Activated CD4-positive, alpha-beta T cell treated with anti-CD3 and anti-CD28 coated beads for 36 hours (primary cell): Measurements from ENCODE around the gene NINL. TPM values are rescaled to one million over a fixed set of nuclear protein-coding genes. Genes with fewer than 3 reads are reported as not detected.
"Not testable (repeated sequence)": the region's sequence is repeated elsewhere in the genome, so short reads cannot be mapped to it uniquely, and the experiment has no call there.

ENCODE experiments used
- ATAC-seq: fragments of 200-7000 bp; cut with Tn5 transposase; one replicate; pipeline ENCODE4 v1.10.0; 2021; ENCODE audit warnings: mild to moderate bottlenecking, moderate library complexity
- CTCF ChIA-PET: fragments of 350-600 bp; sonication (Branson Sonifier 250); formaldehyde crosslinking; loops from one replicate; lab custom pipeline; 2021; ENCODE audit warnings: antibody characterized with exemption; lab: Charles Lee
- POLR2A ChIA-PET: fragments of 350-600 bp; sonication (Branson Sonifier 250); formaldehyde crosslinking; loops from one replicate; lab custom pipeline; 2021; ENCODE audit warnings: antibody characterized with exemption, inconsistent platforms; lab: Charles Lee
- DNase-seq: peaks from one replicate; pipeline ENCODE4 v3.0.0-alpha.2; 2020
- H3K27ac Mint-ChIP-seq: one replicate; pipeline ENCODE4 v1.8.0; 2021; ENCODE audit warnings: mixed read lengths
- H3K27me3 Mint-ChIP-seq: one replicate; pipeline ENCODE4 v1.8.0; 2021; ENCODE audit warnings: mixed read lengths
- H3K36me3 Mint-ChIP-seq: one replicate; pipeline ENCODE4 v1.8.0; 2021; ENCODE audit warnings: low read depth, mixed read lengths
- H3K4me1 Mint-ChIP-seq: one replicate; pipeline ENCODE4 v1.8.0; 2021; ENCODE audit warnings: mixed read lengths
- H3K4me3 Mint-ChIP-seq: one replicate; pipeline ENCODE4 v1.8.0; 2021; ENCODE audit warnings: mild to moderate bottlenecking, moderate library complexity, mixed read lengths
- H3K9me3 Mint-ChIP-seq: one replicate; pipeline ENCODE4 v1.8.0; 2021; ENCODE audit warnings: low read depth, mixed read lengths
- intact Hi-C, 2 experiments: fragments of 100-400 bp; cut with DNase I in 1 of 2; cut with micrococcal nuclease in 1 of 2; formaldehyde crosslinking; loops; one replicate each; pipeline versions ENCODE4 v1.14.2 to v1.15.1; 2022 to 2024; cut with DNase I, micrococcal nuclease
- total RNA-seq, 2 experiments: library from RNA; stranded (reverse); gene quantifications; one replicate each; pipeline ENCODE4 v1.2.3, GENCODE V29; 2021

Gene NINL
- total RNA-seq, 2 experiments from 2014 or later = 3.3 to 4.1 TPM

- ATAC-seq (no peak), DNase-seq (no peak)
- no peaks in the 10 kb centered on the region for H3K27me3 Mint-ChIP-seq
- H3K4me3 Mint-ChIP-seq = no peak overlapping the region
- peaks cover 6% of the 10 kb centered on the region for H3K4me1 Mint-ChIP-seq
- intact Hi-C loops = loop anchor here in 1 of 2 experiments (10.0 kb wide), 1 partner anchor 57 kb away; no protein-coding TSS in a partner anchor
- peaks cover 1% of the 10 kb centered on the region for H3K36me3 Mint-ChIP-seq
- H3K27ac Mint-ChIP-seq = no peak overlapping the region
- H3K9me3 Mint-ChIP-seq = no peaks in the 10 kb centered on the region
- CTCF ChIA-PET = no interaction called here
- POLR2A ChIA-PET = no interaction called here
Measured at GRCh38 chr20:25571817-25572216, 13.5 kb downstream of the NINL start.

GRCh38 chr20:25571240-25571639, 14.1 kb downstream of the NINL start:
- H3K27ac Mint-ChIP-seq = no peak overlapping the region
- CTCF ChIA-PET = no interaction called here
- no peak overlapping the region for H3K4me3 Mint-ChIP-seq
- H3K9me3 Mint-ChIP-seq = no peaks in the 10 kb centered on the region
- H3K36me3 Mint-ChIP-seq = peaks cover 1% of the 10 kb centered on the region
- no peak for DNase-seq
- intact Hi-C loops = loop anchor here in 1 of 2 experiments (10.0 kb wide), 1 partner anchor 56 kb away; no protein-coding TSS in a partner anchor
- no peaks in the 10 kb centered on the region for H3K27me3 Mint-ChIP-seq
- H3K4me1 Mint-ChIP-seq = peaks cover 11% of the 10 kb centered on the region
- POLR2A ChIA-PET = no interaction called here
- no peak for ATAC-seq

DNA sequence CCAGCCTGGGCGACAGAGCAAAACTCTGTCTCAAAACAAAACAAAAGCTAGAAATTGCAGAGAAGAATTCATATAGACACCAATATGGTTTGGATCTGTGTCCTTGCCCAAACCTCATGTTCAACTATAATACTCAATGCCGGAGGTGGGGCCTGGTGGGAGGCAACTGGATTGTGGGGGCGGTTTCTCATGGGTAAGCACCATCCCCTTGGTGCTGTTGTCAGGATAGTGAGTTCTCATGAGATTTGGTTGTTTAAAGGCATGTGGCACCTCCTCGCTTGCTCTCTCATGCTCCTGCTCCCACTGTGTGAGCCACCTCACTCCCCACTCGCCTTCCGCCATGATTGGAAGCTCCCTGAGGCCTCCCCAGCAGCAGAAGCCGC, 15.2 kb downstream of the NINL start:
- DNase-seq (no peak), ATAC-seq (no peak)
- Mint-ChIP-seq H3K4me1 (peaks cover 13% of the 10 kb centered on the region), H3K27ac (no peak overlapping the region), H3K9me3 (no peaks in the 10 kb centered on the region), H3K4me3 (no peak overlapping the region), H3K27me3 (no peaks in the 10 kb centered on the region), H3K36me3 (peaks cover 1% of the 10 kb centered on the region)
- CTCF ChIA-PET = interaction anchor here (0.6 kb wide), 1 partner anchor 101 kb away, joined by 3 read pairs; no protein-coding TSS in a partner anchor
- POLR2A ChIA-PET = no interaction called here
- intact Hi-C loops = loop anchor here in 1 of 2 experiments (10.0 kb wide), 1 partner anchor 55 kb away; no protein-coding TSS in a partner anchor

DNA sequence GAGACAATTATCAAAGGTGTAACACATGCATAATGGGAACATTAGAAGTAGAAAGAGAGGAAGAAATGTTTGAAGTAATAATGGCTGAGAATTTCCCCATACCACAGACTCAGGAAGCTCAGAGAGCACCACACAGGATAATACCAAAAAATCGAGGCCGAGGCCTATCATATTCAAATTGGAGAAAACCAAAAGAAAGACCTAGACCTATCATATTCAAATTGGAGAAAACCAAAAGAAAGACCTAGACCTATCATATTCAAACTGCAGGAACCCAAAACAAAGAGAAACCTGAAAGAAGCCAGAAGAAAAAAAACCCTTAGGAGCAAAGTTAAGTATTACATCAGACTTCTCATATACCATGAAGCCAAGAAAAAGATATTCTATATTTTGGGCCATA, 18.0 kb downstream of the NINL start:
- Mint-ChIP-seq H3K4me1 (peaks cover 17% of the 10 kb centered on the region), H3K27me3 (no peaks in the 10 kb centered on the region), H3K9me3 (no peaks in the 10 kb centered on the region), H3K27ac (peak overlapping the region; percentile 59), H3K4me3 (no peak overlapping the region), H3K36me3 (no peaks in the 10 kb centered on the region)
- ChIA-PET POLR2A (no interaction called here), CTCF (no interaction called here)
- DNase-seq (no peak), ATAC-seq (no peak)
- intact Hi-C loops = no loop called here

DNA sequence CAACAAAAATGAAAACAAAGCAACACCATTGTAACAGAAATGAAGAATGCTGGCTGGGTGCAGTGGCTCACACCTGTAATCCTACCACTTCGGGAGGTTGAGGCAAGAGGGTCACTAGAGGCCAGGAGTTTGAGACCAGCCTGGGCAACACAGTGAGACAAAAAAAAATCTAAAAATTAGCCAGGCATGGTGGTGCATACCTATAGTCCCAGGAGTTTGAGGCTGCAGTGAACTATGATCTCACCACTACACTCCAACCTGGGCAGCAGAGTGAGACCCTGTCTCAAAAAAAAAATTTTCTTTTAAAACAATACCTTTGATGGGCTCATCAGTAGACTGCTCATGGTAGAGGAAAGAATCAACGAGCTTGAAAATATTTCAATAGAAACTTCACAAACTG, 18.5 kb downstream of the NINL start:
- no peaks in the 10 kb centered on the region for H3K36me3 Mint-ChIP-seq
- DNase-seq = no peak
- H3K4me3 Mint-ChIP-seq = no peak overlapping the region
- no peak for ATAC-seq
- peaks cover 17% of the 10 kb centered on the region for H3K4me1 Mint-ChIP-seq
- H3K9me3 Mint-ChIP-seq = no peaks in the 10 kb centered on the region
- ChIA-PET POLR2A (no interaction called here), CTCF (no interaction called here)
- intact Hi-C loops = no loop called here
- H3K27ac Mint-ChIP-seq = peak overlapping the region; percentile 59
- no peaks in the 10 kb centered on the region for H3K27me3 Mint-ChIP-seq

DNA sequence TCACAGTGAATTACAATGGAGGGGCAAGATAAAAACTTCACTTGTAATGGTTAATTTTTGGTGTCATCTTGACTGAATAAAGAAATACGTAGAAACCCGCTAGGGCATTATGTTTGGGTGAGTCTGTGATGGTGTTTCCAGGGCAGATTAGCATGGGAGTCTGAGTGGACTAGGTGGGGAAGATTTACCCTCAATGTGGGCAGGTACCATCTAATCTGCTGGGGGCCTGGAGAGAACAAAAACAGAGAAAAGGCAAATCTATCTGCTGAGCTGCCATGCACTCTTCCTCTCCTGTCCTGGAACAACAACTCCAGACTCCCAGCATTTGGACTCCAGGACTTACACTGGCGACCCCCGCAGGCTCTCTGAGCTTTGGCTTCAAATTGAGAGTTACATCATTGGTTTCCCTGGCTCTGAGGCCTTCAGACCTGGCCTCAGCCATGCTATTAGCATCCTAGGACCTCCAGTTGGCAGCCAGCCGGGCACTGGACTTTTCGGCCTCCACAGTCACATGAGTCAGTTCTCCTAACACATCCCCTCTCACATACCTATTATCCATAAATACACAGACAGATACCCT, 19.7 kb downstream of the NINL start:
- Mint-ChIP-seq H3K27me3 (no peaks in the 10 kb centered on the region), H3K4me3 (no peak overlapping the region), H3K36me3 (no peaks in the 10 kb centered on the region), H3K4me1 (peaks cover 17% of the 10 kb centered on the region), H3K9me3 (no peaks in the 10 kb centered on the region), H3K27ac (no peak overlapping the region)
- DNase-seq (no peak), ATAC-seq (no peak)
- CTCF ChIA-PET = no interaction called here
- intact Hi-C loops = no loop called here
- POLR2A ChIA-PET = no interaction called here

GRCh38 chr20:25563876-25564275, 21.5 kb downstream of the NINL start:
- DNase-seq = no peak
- intact Hi-C loops = no loop called here
- peaks cover 17% of the 10 kb centered on the region for H3K4me1 Mint-ChIP-seq
- H3K4me3 Mint-ChIP-seq = no peak overlapping the region
- no peaks in the 10 kb centered on the region for H3K27me3 Mint-ChIP-seq
- ChIA-PET POLR2A (no interaction called here), CTCF (no interaction called here)
- no peaks in the 10 kb centered on the region for H3K36me3 Mint-ChIP-seq
- H3K9me3 Mint-ChIP-seq = no peaks in the 10 kb centered on the region
- no peak overlapping the region for H3K27ac Mint-ChIP-seq
- no peak for ATAC-seq

- ChIA-PET CTCF (no interaction called here), POLR2A (no interaction called here)
- no peaks in the 10 kb centered on the region for H3K9me3 Mint-ChIP-seq
- intact Hi-C loops = no loop called here
- peaks cover 17% of the 10 kb centered on the region for H3K4me1 Mint-ChIP-seq
- H3K27me3 Mint-ChIP-seq = no peaks in the 10 kb centered on the region
- peaks cover 2% of the 10 kb centered on the region for H3K36me3 Mint-ChIP-seq
- ATAC-seq = no peak
- no peak overlapping the region for H3K4me3 Mint-ChIP-seq
- no peak for DNase-seq
- no peak overlapping the region for H3K27ac Mint-ChIP-seq
Measured at GRCh38 chr20:25563362-25563761, 22.0 kb downstream of the NINL start.

DNA sequence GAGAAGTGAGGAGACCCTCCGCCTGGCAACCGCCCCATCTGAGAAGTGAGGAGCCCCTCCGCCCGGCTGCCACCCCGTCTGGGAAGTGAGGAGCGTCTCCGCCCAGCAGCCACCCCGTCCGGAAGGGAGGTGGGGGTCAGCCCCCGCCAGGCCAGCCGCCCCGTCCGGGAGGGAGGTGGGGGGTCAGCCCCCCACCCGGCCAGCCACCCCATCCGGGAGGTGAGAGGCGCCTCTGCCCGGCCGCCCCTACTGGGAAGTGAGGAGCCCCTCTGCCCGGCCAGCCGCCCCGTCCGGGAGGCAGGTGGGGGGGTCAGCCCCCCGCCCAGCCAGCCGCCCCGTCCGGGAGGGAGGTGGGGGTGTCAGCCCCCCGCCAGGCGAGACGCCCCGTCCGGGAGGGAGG, 23.6 kb downstream of the NINL start:
- H3K27me3 Mint-ChIP-seq = not testable (repeated sequence)

GRCh38 chr20:25553819-25554296, 31.5 kb downstream of the NINL start:
- Mint-ChIP-seq H3K4me1 (no peaks in the 10 kb centered on the region), H3K9me3 (no peaks in the 10 kb centered on the region), H3K4me3 (no peak overlapping the region), H3K27me3 (no peaks in the 10 kb centered on the region), H3K36me3 (peaks cover 2% of the 10 kb centered on the region), H3K27ac (no peak overlapping the region)
- ATAC-seq = no peak
- ChIA-PET POLR2A (no interaction called here), CTCF (interaction anchor here (1.3 kb wide), 1 partner anchor 13 kb away, joined by 4 read pairs; no protein-coding TSS in a partner anchor)
- intact Hi-C loops = loop anchor here in 1 of 2 experiments (10.0 kb wide), 1 partner anchor 49 kb away; no protein-coding TSS in a partner anchor
- no peak for DNase-seq

More for the DNA sequence above, 23.6 kb downstream of the NINL start:
- H3K4me3 Mint-ChIP-seq, H3K36me3 Mint-ChIP-seq, ATAC-seq, CTCF ChIA-PET, intact Hi-C loops, H3K27ac Mint-ChIP-seq, H3K9me3 Mint-ChIP-seq, POLR2A ChIA-PET, DNase-seq: not testable (repeated sequence)
- H3K4me1 Mint-ChIP-seq = peaks cover 11% of the 10 kb centered on the region

DNA sequence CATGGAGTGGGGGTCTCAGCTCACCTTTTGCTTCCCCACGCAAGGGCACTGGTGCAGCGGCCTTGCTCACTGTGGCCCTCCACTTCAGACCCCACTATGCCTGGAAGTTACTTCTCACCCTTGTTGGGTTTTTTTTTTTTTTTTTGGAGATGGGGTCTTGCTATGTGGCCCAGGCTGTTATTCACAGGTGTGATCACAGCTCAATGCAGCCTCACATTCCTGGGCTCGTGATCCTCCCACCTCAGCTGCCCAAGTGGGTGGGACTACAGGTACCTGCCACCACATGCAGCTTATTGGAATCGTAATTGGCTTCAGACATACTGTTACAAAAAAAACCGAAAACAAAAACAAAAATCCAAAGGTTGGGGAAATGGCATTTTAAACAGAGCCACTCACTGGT, 32.4 kb downstream of the NINL start:
- CTCF ChIA-PET = interaction anchor here (1.0 kb wide), 1 partner anchor 82 kb away, joined by 4 read pairs; no protein-coding TSS in a partner anchor
- intact Hi-C loops = loop anchor here in 1 of 2 experiments (10.0 kb wide), 1 partner anchor 48 kb away; no protein-coding TSS in a partner anchor
- Mint-ChIP-seq H3K36me3 (no peaks in the 10 kb centered on the region), H3K4me3 (no peak overlapping the region), H3K9me3 (no peaks in the 10 kb centered on the region), H3K4me1 (no peaks in the 10 kb centered on the region), H3K27me3 (no peaks in the 10 kb centered on the region), H3K27ac (no peak overlapping the region)
- DNase-seq = no peak
- POLR2A ChIA-PET = no interaction called here
- ATAC-seq = no peak
